ENCODE measurements around the gene SPIRE1. TPM values are rescaled to one million over a fixed set of nuclear protein-coding genes. Genes with fewer than 3 reads are reported as not detected.
A peak's percentile ranks its signal among the peaks of the same experiment; 100 is the strongest.

The SPIRE1 gene
- 0.05 TPM for polyA plus RNA-seq

- Mint-ChIP-seq H3K9me3 (no peaks in the 10 kb centered on the region), H3K4me3 (peak within 1 kb of the TSS; percentile 83 to 99 (median 93)), H3K4me1 (peaks cover 6 to 12% (median 9%) of the 10 kb centered on the region in 3 donors), H3K27ac (peak within 1 kb of the TSS; percentile 18 to 72 (median 34)), H3K36me3 (peaks cover 2% of the 10 kb centered on the region), H3K27me3 (peaks cover 13% of the 10 kb centered on the region)
Observed at GRCh38 chr18:12657684-12658425, at the start of gene SPIRE1. SPIRE1 (minus strand) TSS chr18:12658107; CDS start chr18:12657866, 241 bp downstream.

- Mint-ChIP-seq H3K27ac (peak overlapping the region; percentile 100), H3K27me3 (no peaks in the 10 kb centered on the region), H3K4me3 (peak overlapping the region; percentile 96 to 100 (median 99)), H3K4me1 (peaks cover 32 to 51% (median 34%) of the 10 kb centered on the region in 3 donors), H3K9me3 (no peaks in the 10 kb centered on the region), H3K36me3 (no peaks in the 10 kb centered on the region)
Observed at GRCh38 chr18:12703664-12704063, 45.8 kb upstream of the SPIRE1 start.

- peak overlapping the region; percentile 96 to 100 (median 99) for H3K4me3 Mint-ChIP-seq
- H3K4me1 Mint-ChIP-seq: peaks cover 32 to 51% (median 34%) of the 10 kb centered on the region in 3 donors
- H3K9me3 Mint-ChIP-seq: no peaks in the 10 kb centered on the region
- H3K36me3 Mint-ChIP-seq: no peaks in the 10 kb centered on the region
- no peaks in the 10 kb centered on the region for H3K27me3 Mint-ChIP-seq
- peak overlapping the region; percentile 100 for H3K27ac Mint-ChIP-seq
Observed at GRCh38 chr18:12703096-12703567, 45.2 kb upstream of the SPIRE1 start.

GRCh38 chr18:12702221-12703095 is 44.6 kb upstream of the SPIRE1 start, which contains the start of the genes CEP76 and PSMG2:
CEP76 (minus strand) TSS chr18:12702723; CDS start chr18:12702548, 175 bp downstream.
PSMG2 (plus strand) TSS chr18:12703042; CDS start chr18:12703108, 66 bp downstream.
- Mint-ChIP-seq H3K27ac (peak within 1 kb of the TSS; percentile 100), H3K4me3 (peak within 1 kb of the TSS; percentile 96 to 100 (median 99)), H3K4me1 (peaks cover 32 to 51% (median 34%) of the 10 kb centered on the region in 3 donors), H3K36me3 (no peaks in the 10 kb centered on the region), H3K9me3 (no peaks in the 10 kb centered on the region), H3K27me3 (no peaks in the 10 kb centered on the region)

- H3K4me3 Mint-ChIP-seq: peak overlapping the region; percentile 96 to 100 (median 99)
- H3K27ac Mint-ChIP-seq: peak overlapping the region; percentile 100
- peaks cover 32 to 51% (median 32%) of the 10 kb centered on the region in 3 donors for H3K4me1 Mint-ChIP-seq
- H3K36me3 Mint-ChIP-seq: peaks cover 1% of the 10 kb centered on the region
- no peaks in the 10 kb centered on the region for H3K9me3 Mint-ChIP-seq
- no peaks in the 10 kb centered on the region for H3K27me3 Mint-ChIP-seq
Observed at GRCh38 chr18:12701161-12701560, 43.3 kb upstream of the SPIRE1 start.

- Mint-ChIP-seq H3K36me3 (peaks cover 3% of the 10 kb centered on the region), H3K27me3 (no peaks in the 10 kb centered on the region), H3K9me3 (no peaks in the 10 kb centered on the region), H3K27ac (peak overlapping the region in 1 of 3 donors; percentile 13), H3K4me3 (peak overlapping the region in 1 of 4 donors; percentile 100), H3K4me1 (peaks cover 24 to 42% (median 25%) of the 10 kb centered on the region in 3 donors)
Observed at GRCh38 chr18:12699747-12700146, 41.8 kb upstream of the SPIRE1 start.

GRCh38 chr18:12694032-12694431 is 36.1 kb upstream of the SPIRE1 start:
- H3K4me3 Mint-ChIP-seq: no peak overlapping the region
- peaks cover 4% of the 10 kb centered on the region for H3K36me3 Mint-ChIP-seq
- H3K27ac Mint-ChIP-seq: no peak overlapping the region
- peaks cover 0 to 5% (median 1%) of the 10 kb centered on the region in 3 donors for H3K4me1 Mint-ChIP-seq
- no peaks in the 10 kb centered on the region for H3K27me3 Mint-ChIP-seq
- no peaks in the 10 kb centered on the region for H3K9me3 Mint-ChIP-seq

GRCh38 chr18:12692206-12692605 is 34.3 kb upstream of the SPIRE1 start:
- H3K27me3 Mint-ChIP-seq: no peaks in the 10 kb centered on the region
- no peaks in the 10 kb centered on the region for H3K9me3 Mint-ChIP-seq
- H3K36me3 Mint-ChIP-seq: peaks cover 4% of the 10 kb centered on the region
- peaks cover 0 to 5% (median 1%) of the 10 kb centered on the region in 3 donors for H3K4me1 Mint-ChIP-seq
- no peak overlapping the region for H3K4me3 Mint-ChIP-seq
- peak overlapping the region in 1 of 3 donors; percentile 28 for H3K27ac Mint-ChIP-seq

GRCh38 chr18:12689256-12689850 is 31.4 kb upstream of the SPIRE1 start:
- peaks cover 2% of the 10 kb centered on the region for H3K36me3 Mint-ChIP-seq
- no peaks in the 10 kb centered on the region for H3K27me3 Mint-ChIP-seq
- peaks cover 0 to 5% (median 1%) of the 10 kb centered on the region in 3 donors for H3K4me1 Mint-ChIP-seq
- no peak overlapping the region for H3K27ac Mint-ChIP-seq
- H3K9me3 Mint-ChIP-seq: no peaks in the 10 kb centered on the region
- H3K4me3 Mint-ChIP-seq: no peak overlapping the region

GRCh38 chr18:12686100-12686499 is 28.2 kb upstream of the SPIRE1 start:
- H3K27me3 Mint-ChIP-seq: no peaks in the 10 kb centered on the region
- H3K36me3 Mint-ChIP-seq: peaks cover 6% of the 10 kb centered on the region
- H3K27ac Mint-ChIP-seq: no peak overlapping the region
- H3K4me1 Mint-ChIP-seq: no peaks in the 10 kb centered on the region
- no peaks in the 10 kb centered on the region for H3K9me3 Mint-ChIP-seq
- no peak overlapping the region for H3K4me3 Mint-ChIP-seq

GRCh38 chr18:12679183-12679786 is 21.4 kb upstream of the SPIRE1 start:
- Mint-ChIP-seq H3K9me3 (no peaks in the 10 kb centered on the region), H3K27ac (no peak overlapping the region), H3K36me3 (peaks cover 4% of the 10 kb centered on the region), H3K27me3 (no peaks in the 10 kb centered on the region), H3K4me3 (no peak overlapping the region), H3K4me1 (peaks cover 0 to 4% (median 0%) of the 10 kb centered on the region in 3 donors)

- Mint-ChIP-seq H3K27ac (no peak overlapping the region), H3K27me3 (no peaks in the 10 kb centered on the region), H3K4me1 (no peaks in the 10 kb centered on the region), H3K9me3 (no peaks in the 10 kb centered on the region), H3K36me3 (no peaks in the 10 kb centered on the region), H3K4me3 (no peak overlapping the region)
Observed at GRCh38 chr18:12668041-12668440, 10.1 kb upstream of the SPIRE1 start.

GRCh38 chr18:12659904-12660605 is 2.1 kb upstream of the SPIRE1 start:
- Mint-ChIP-seq H3K27ac (no peak overlapping the region), H3K36me3 (peaks cover 2% of the 10 kb centered on the region), H3K27me3 (peaks cover 10% of the 10 kb centered on the region), H3K4me1 (peaks cover 6 to 12% (median 7%) of the 10 kb centered on the region in 3 donors), H3K9me3 (no peaks in the 10 kb centered on the region), H3K4me3 (peak overlapping the region; percentile 48 to 81 (median 52))

All from IgD-negative memory B cell (primary cell).